HUES6 (cell line): ENCODE results near the gene MRPL49.

Experiments
- H3K27ac ChIP-seq: 2 replicates; pipeline ENCODE4 v1.7.0; 2013; ENCODE audit warnings: low read depth, mild to moderate bottlenecking, low read length, inconsistent platforms
- H3K27me3 ChIP-seq: 2 replicates; pipeline ENCODE4 v1.6.1; 2013; ENCODE audit warnings: low read length; ENCODE audit not compliant: control insufficient read depth, insufficient read depth
- H3K36me3 ChIP-seq: 2 replicates; pipeline ENCODE4 v1.6.1; 2013; ENCODE audit warnings: low read length; ENCODE audit not compliant: control insufficient read depth, insufficient read depth
- H3K4me1 ChIP-seq: 2 replicates; pipeline ENCODE4 v1.6.1; 2013; ENCODE audit warnings: low read length; ENCODE audit not compliant: control insufficient read depth, insufficient read depth
- H3K4me3 ChIP-seq: 2 replicates; pipeline ENCODE4 v1.5.1; 2013; ENCODE audit warnings: low read depth, low read length
- H3K9ac ChIP-seq: one replicate; pipeline ENCODE4 v1.6.1; 2013; ENCODE audit warnings: mild to moderate bottlenecking, low read length
- H3K9me3 ChIP-seq: 2 replicates; pipeline ENCODE4 v1.6.1; 2013; ENCODE audit warnings: low read depth, low read length; ENCODE audit not compliant: control insufficient read depth, insufficient read depth

Gene MRPL49

GRCh38 chr11:65104628-65105027, 17.5 kb upstream of the MRPL49 start:
- Histone ChIP-seq H3K9ac (no peak overlapping the region), H3K9me3 (no peaks in the 10 kb centered on the region), H3K27me3 (no peaks in the 10 kb centered on the region), H3K4me1 (no peaks in the 10 kb centered on the region), H3K36me3 (peaks cover 20% of the 10 kb centered on the region), H3K27ac (no peak overlapping the region), H3K4me3 (no peak overlapping the region)

GRCh38 chr11:65107078-65107477, 15.0 kb upstream of the MRPL49 start:
- Histone ChIP-seq H3K4me1 (peaks cover 9% of the 10 kb centered on the region), H3K27ac (no peak overlapping the region), H3K4me3 (no peak overlapping the region), H3K27me3 (no peaks in the 10 kb centered on the region), H3K36me3 (peaks cover 20% of the 10 kb centered on the region), H3K9ac (no peak overlapping the region), H3K9me3 (no peaks in the 10 kb centered on the region)

GRCh38 chr11:65107751-65108468, 14.2 kb upstream of the MRPL49 start:
- no peak overlapping the region for H3K4me3 ChIP-seq
- peaks cover 11% of the 10 kb centered on the region for H3K4me1 ChIP-seq
- no peak overlapping the region for H3K27ac ChIP-seq
- peaks cover 20% of the 10 kb centered on the region for H3K36me3 ChIP-seq
- no peaks in the 10 kb centered on the region for H3K9me3 ChIP-seq
- no peaks in the 10 kb centered on the region for H3K27me3 ChIP-seq
- H3K9ac ChIP-seq = no peak overlapping the region

- H3K36me3 ChIP-seq = peaks cover 20% of the 10 kb centered on the region
- H3K9me3 ChIP-seq = no peaks in the 10 kb centered on the region
- no peaks in the 10 kb centered on the region for H3K27me3 ChIP-seq
- no peak overlapping the region for H3K27ac ChIP-seq
- H3K4me1 ChIP-seq = peaks cover 18% of the 10 kb centered on the region
- H3K4me3 ChIP-seq = no peak overlapping the region
- no peak overlapping the region for H3K9ac ChIP-seq
Measured at GRCh38 chr11:65108469-65109123, 13.5 kb upstream of the MRPL49 start.

GRCh38 chr11:65109231-65110198, 12.6 kb upstream of the MRPL49 start:
- H3K4me3 ChIP-seq = no peak overlapping the region
- peaks cover 23% of the 10 kb centered on the region for H3K36me3 ChIP-seq
- H3K9ac ChIP-seq = no peak overlapping the region
- H3K4me1 ChIP-seq = peaks cover 18% of the 10 kb centered on the region
- no peak overlapping the region for H3K27ac ChIP-seq
- no peaks in the 10 kb centered on the region for H3K27me3 ChIP-seq
- no peaks in the 10 kb centered on the region for H3K9me3 ChIP-seq

GRCh38 chr11:65110354-65110861, 11.7 kb upstream of the MRPL49 start:
- Histone ChIP-seq H3K4me3 (no peak overlapping the region), H3K9me3 (no peaks in the 10 kb centered on the region), H3K4me1 (peaks cover 18% of the 10 kb centered on the region), H3K27ac (no peak overlapping the region), H3K9ac (no peak overlapping the region), H3K27me3 (no peaks in the 10 kb centered on the region), H3K36me3 (peaks cover 30% of the 10 kb centered on the region)

GRCh38 chr11:65111159-65111743, 10.9 kb upstream of the MRPL49 start:
- no peak overlapping the region for H3K9ac ChIP-seq
- no peaks in the 10 kb centered on the region for H3K27me3 ChIP-seq
- H3K36me3 ChIP-seq = peaks cover 34% of the 10 kb centered on the region
- peaks cover 19% of the 10 kb centered on the region for H3K4me1 ChIP-seq
- peak overlapping the region; percentile 50 for H3K4me3 ChIP-seq
- no peak overlapping the region for H3K27ac ChIP-seq
- no peaks in the 10 kb centered on the region for H3K9me3 ChIP-seq

- Histone ChIP-seq H3K9me3 (no peaks in the 10 kb centered on the region), H3K27ac (peak within 1 kb of the TSS; percentile 65; the same call in 1 of the 2 replicates), H3K4me3 (peak within 1 kb of the TSS; percentile 84), H3K27me3 (no peaks in the 10 kb centered on the region), H3K9ac (peak within 1 kb of the TSS; percentile 79), H3K4me1 (peaks cover 25% of the 10 kb centered on the region), H3K36me3 (peaks cover 34% of the 10 kb centered on the region)
Measured at GRCh38 chr11:65111744-65112545, 10.2 kb upstream of the MRPL49 start, which contains the start of gene TM7SF2. Gene TM7SF2 (plus strand): TSS chr11:65111872. CDS start chr11:65112016, 144 bp downstream.

GRCh38 chr11:65112546-65113360, 9.4 kb upstream of the MRPL49 start:
- H3K36me3 ChIP-seq = peaks cover 28% of the 10 kb centered on the region
- peak overlapping the region; percentile 79 for H3K9ac ChIP-seq
- H3K27me3 ChIP-seq = no peaks in the 10 kb centered on the region
- H3K9me3 ChIP-seq = no peaks in the 10 kb centered on the region
- H3K4me3 ChIP-seq = peak overlapping the region; percentile 84
- H3K27ac ChIP-seq = peak overlapping the region; percentile 65; the same call in 1 of the 2 replicates
- peaks cover 25% of the 10 kb centered on the region for H3K4me1 ChIP-seq
